ENCODE measurements around the gene DNAJB2.

The DNAJB2 gene

GRCh38 chr2:219245899-219246230, 33.3 kb upstream of the DNAJB2 start:
- no peak for DNase-seq
- CTCF ChIA-PET = interaction anchor here (0.8 to 2.6 kb wide), 8 partner anchors 9 to 87 kb away, joined by 3 to 24 read pairs (median 9); partner anchors contain the start of genes ANKZF1, ATG9A, DNAJB2 and TUBA4A
- H3K4me3 ChIP-seq (ENCODE audit: control insufficient read depth in 1 of 7, extremely low read depth in 1 of 7, insufficient read depth in 4 of 7, low read depth in 2 of 7, low read length in 6 of 7) = peak overlapping the region; percentile 50 to 96 (median 91)
- no peaks in the 10 kb centered on the region for H3K9me3 ChIP-seq (ENCODE audit: control extremely low read depth in 1 of 5, control insufficient read depth in 4 of 5, insufficient read depth in 2 of 5, low read depth in 1 of 5, low read length in 4 of 5)
- peak overlapping the region; percentile 80 to 94 for H3K27ac ChIP-seq (ENCODE audit: insufficient read depth in 1 of 2, low read depth in 1 of 2, low read length in 2 of 2, poor library complexity in 1 of 2, severe bottlenecking in 2 of 2)
- H3K36me3 ChIP-seq (ENCODE audit: control insufficient read depth in 4 of 4, insufficient read depth in 4 of 4, low read length in 3 of 4) = peaks cover 0 to 14% (median 11%) of the 10 kb centered on the region in 4 experiments
- peaks cover 48 to 70% (median 66%) of the 10 kb centered on the region in 4 experiments for H3K4me1 ChIP-seq (ENCODE audit: control extremely low read depth in 1 of 4, control insufficient read depth in 4 of 4, insufficient read depth in 4 of 4, low read length in 3 of 4)
- POLR2A ChIA-PET = interaction anchor here (0.9 to 1.9 kb wide), 4 partner anchors 16 to 70 kb away, joined by 3 to 12 read pairs (median 4); partner anchors contain the start of genes ANKZF1, ATG9A and CNPPD1
- no peaks in the 10 kb centered on the region for H3K27me3 ChIP-seq (replicated peaks in 2 of 5; ENCODE audit: control insufficient read depth in 4 of 5, insufficient read depth in 5 of 5, low read length in 4 of 5)
- WGBS (ENCODE audit: insufficient coverage) = 10% methylated on average over 7 of the region's 10 CpGs

GRCh38 chr2:219246559-219246958, 32.6 kb upstream of the DNAJB2 start:
- H3K4me1 ChIP-seq (ENCODE audit: control extremely low read depth in 1 of 4, control insufficient read depth in 4 of 4, insufficient read depth in 4 of 4, low read length in 3 of 4) = peaks cover 48 to 70% (median 69%) of the 10 kb centered on the region in 4 experiments
- POLR2A ChIA-PET = interaction anchor here (1.8 kb wide), 1 partner anchor 70 kb away, joined by 4 read pairs; the partner anchor contains the start of gene CNPPD1

GRCh38 chr2:219247678-219248642, 31.2 kb upstream of the DNAJB2 start:
- H3K4me3 ChIP-seq (ENCODE audit: control insufficient read depth in 1 of 7, extremely low read depth in 1 of 7, insufficient read depth in 4 of 7, low read depth in 2 of 7, low read length in 6 of 7) = peak overlapping the region in 1 of 7 experiments; percentile 35
- ChIA-PET CTCF (interaction anchor here (0.6 to 4.1 kb wide), 13 partner anchors 8 to 75 kb away, joined by 3 to 27 read pairs (median 3); no protein-coding TSS in a partner anchor), POLR2A (interaction anchor here (1.2 kb wide), 1 partner anchor 18 kb away, joined by 4 read pairs; the partner anchor contains the start of genes ANKZF1 and ATG9A)
- H3K27ac ChIP-seq (ENCODE audit: insufficient read depth in 1 of 2, low read depth in 1 of 2, low read length in 2 of 2, poor library complexity in 1 of 2, severe bottlenecking in 2 of 2) = no peak overlapping the region
- no peaks in the 10 kb centered on the region for H3K9me3 ChIP-seq (ENCODE audit: control extremely low read depth in 1 of 5, control insufficient read depth in 4 of 5, insufficient read depth in 2 of 5, low read depth in 1 of 5, low read length in 4 of 5)
- no peaks in the 10 kb centered on the region for H3K27me3 ChIP-seq (replicated peaks in 2 of 5; ENCODE audit: control insufficient read depth in 4 of 5, insufficient read depth in 5 of 5, low read length in 4 of 5)
- H3K36me3 ChIP-seq (ENCODE audit: control insufficient read depth in 4 of 4, insufficient read depth in 4 of 4, low read length in 3 of 4) = peaks cover 0 to 22% (median 13%) of the 10 kb centered on the region in 4 experiments
- 80% methylated on average over 10 of the region's 17 CpGs for WGBS (ENCODE audit: insufficient coverage)
- DNase-seq = peak in 2 of 3 donors; percentile 74 to 79
- peaks cover 48 to 83% (median 80%) of the 10 kb centered on the region in 4 experiments for H3K4me1 ChIP-seq (ENCODE audit: control extremely low read depth in 1 of 4, control insufficient read depth in 4 of 4, insufficient read depth in 4 of 4, low read length in 3 of 4)

More at GRCh38 chr2:219246559-219246958, 32.6 kb upstream of the DNAJB2 start:
- Histone ChIP-seq H3K27me3 (replicated peaks in 2 of 5; ENCODE audit: control insufficient read depth in 4 of 5, insufficient read depth in 5 of 5, low read length in 4 of 5) (no peaks in the 10 kb centered on the region), H3K36me3 (ENCODE audit: control insufficient read depth in 4 of 4, insufficient read depth in 4 of 4, low read length in 3 of 4) (peaks cover 0 to 20% (median 13%) of the 10 kb centered on the region in 4 experiments), H3K4me3 (ENCODE audit: control insufficient read depth in 1 of 7, extremely low read depth in 1 of 7, insufficient read depth in 4 of 7, low read depth in 2 of 7, low read length in 6 of 7) (peak overlapping the region in 2 of 7 experiments; percentile 19 to 91), H3K9me3 (ENCODE audit: control extremely low read depth in 1 of 5, control insufficient read depth in 4 of 5, insufficient read depth in 2 of 5, low read depth in 1 of 5, low read length in 4 of 5) (no peaks in the 10 kb centered on the region), H3K27ac (ENCODE audit: insufficient read depth in 1 of 2, low read depth in 1 of 2, low read length in 2 of 2, poor library complexity in 1 of 2, severe bottlenecking in 2 of 2) (no peak overlapping the region)
- CTCF ChIA-PET = interaction anchor here (0.8 to 2.6 kb wide), 5 partner anchors 10 to 87 kb away, joined by 3 to 24 read pairs (median 9); partner anchors contain the start of genes ANKZF1, ATG9A and DNAJB2
- WGBS (ENCODE audit: insufficient coverage) = 99% methylated on average over 10 of the region's 10 CpGs
- DNase-seq = no peak

- peaks cover 0 to 2% (median 0%) of the 10 kb centered on the region in 5 experiments for H3K27me3 ChIP-seq (replicated peaks in 2 of 5; ENCODE audit: control insufficient read depth in 4 of 5, insufficient read depth in 5 of 5, low read length in 4 of 5)
- 64% methylated on average over 2 of the region's 2 CpGs for WGBS (ENCODE audit: insufficient coverage)
- H3K27ac ChIP-seq (ENCODE audit: insufficient read depth in 1 of 2, low read depth in 1 of 2, low read length in 2 of 2, poor library complexity in 1 of 2, severe bottlenecking in 2 of 2) = peak overlapping the region; percentile 3 to 46
- peak overlapping the region in 4 of 7 experiments; percentile 37 to 50 (median 46) for H3K4me3 ChIP-seq (ENCODE audit: control insufficient read depth in 1 of 7, extremely low read depth in 1 of 7, insufficient read depth in 4 of 7, low read depth in 2 of 7, low read length in 6 of 7)
- ChIA-PET CTCF (interaction anchor here (0.6 to 4.1 kb wide), 16 partner anchors 10 to 176 kb away, joined by 3 to 27 read pairs (median 4); no protein-coding TSS in a partner anchor), POLR2A (interaction anchor here (1.0 to 1.2 kb wide), 2 partner anchors 19 to 46 kb away, joined by 3 to 4 read pairs; partner anchors contain the start of genes ANKZF1 and ATG9A)
- no peaks in the 10 kb centered on the region for H3K9me3 ChIP-seq (ENCODE audit: control extremely low read depth in 1 of 5, control insufficient read depth in 4 of 5, insufficient read depth in 2 of 5, low read depth in 1 of 5, low read length in 4 of 5)
- no peak for DNase-seq
- H3K4me1 ChIP-seq (ENCODE audit: control extremely low read depth in 1 of 4, control insufficient read depth in 4 of 4, insufficient read depth in 4 of 4, low read length in 3 of 4) = peaks cover 48 to 89% (median 87%) of the 10 kb centered on the region in 4 experiments
- peaks cover 0 to 22% (median 13%) of the 10 kb centered on the region in 4 experiments for H3K36me3 ChIP-seq (ENCODE audit: control insufficient read depth in 4 of 4, insufficient read depth in 4 of 4, low read length in 3 of 4)
Observed at GRCh38 chr2:219248845-219249202, 30.3 kb upstream of the DNAJB2 start.

- DNase-seq = peak in 2 of 3 donors; percentile 57 to 70
- H3K9me3 ChIP-seq (ENCODE audit: control extremely low read depth in 1 of 5, control insufficient read depth in 4 of 5, insufficient read depth in 2 of 5, low read depth in 1 of 5, low read length in 4 of 5) = no peaks in the 10 kb centered on the region
- H3K27ac ChIP-seq (ENCODE audit: insufficient read depth in 1 of 2, low read depth in 1 of 2, low read length in 2 of 2, poor library complexity in 1 of 2, severe bottlenecking in 2 of 2) = peak overlapping the region; percentile 3 to 46
- CTCF ChIA-PET = interaction anchor here (0.6 to 4.1 kb wide), 15 partner anchors 12 to 176 kb away, joined by 3 to 27 read pairs (median 4); no protein-coding TSS in a partner anchor
- POLR2A ChIA-PET = interaction anchor here (1.0 kb wide), 1 partner anchor 46 kb away, joined by 3 read pairs; no protein-coding TSS in a partner anchor
- peaks cover 45 to 92% (median 89%) of the 10 kb centered on the region in 4 experiments for H3K4me1 ChIP-seq (ENCODE audit: control extremely low read depth in 1 of 4, control insufficient read depth in 4 of 4, insufficient read depth in 4 of 4, low read length in 3 of 4)
- 0% methylated on average over 4 of the region's 7 CpGs for WGBS (ENCODE audit: insufficient coverage)
- peaks cover 0 to 22% (median 13%) of the 10 kb centered on the region in 4 experiments for H3K36me3 ChIP-seq (ENCODE audit: control insufficient read depth in 4 of 4, insufficient read depth in 4 of 4, low read length in 3 of 4)
- H3K4me3 ChIP-seq (ENCODE audit: control insufficient read depth in 1 of 7, extremely low read depth in 1 of 7, insufficient read depth in 4 of 7, low read depth in 2 of 7, low read length in 6 of 7) = peak overlapping the region in 5 of 7 experiments; percentile 22 to 50 (median 44)
- peaks cover 0 to 4% (median 0%) of the 10 kb centered on the region in 5 experiments for H3K27me3 ChIP-seq (replicated peaks in 2 of 5; ENCODE audit: control insufficient read depth in 4 of 5, insufficient read depth in 5 of 5, low read length in 4 of 5)
Observed at GRCh38 chr2:219249203-219249980, 29.8 kb upstream of the DNAJB2 start.
